Transverse colon (tissue), 4 donors: ENCODE results near the gene PROSER3.

Experiments used
- CTCF ChIP-seq, 5 experiments: fragments of 200-600 bp in 3 of 5; fragments of 450-650 bp in 2 of 5; sonication (generic) in 3 of 5; IDR thresholded peaks; 1 replicate in 2 of 5; 2 replicates in 3 of 5; pipeline ENCODE4 v1.5.1; 2016 to 2017; ENCODE audit warnings: antibody characterized with exemption in 5 of 5, inconsistent platforms in 3 of 5, mild to moderate bottlenecking in 2 of 5, moderate library complexity in 1 of 5
- EP300 ChIP-seq: sonication (generic); formaldehyde crosslinking; IDR thresholded peaks from one replicate; pipeline ENCODE4 v1.6.1; 2017; ENCODE audit warnings: antibody characterized with exemption, low read depth
- POLR2A ChIP-seq: fragments of 450-650 bp; IDR thresholded peaks from one replicate; pipeline ENCODE4 v1.6.1; 2016; ENCODE audit warnings: antibody characterized with exemption, mild to moderate bottlenecking, moderate library complexity
- POLR2AphosphoS5 ChIP-seq, 3 donors: sonication (generic); formaldehyde crosslinking; IDR thresholded peaks; one replicate each; pipeline ENCODE4 v1.6.1; 2016; ENCODE audit warnings: antibody characterized with exemption in 3 of 3

- TF ChIP-seq CTCF (IDR thresholded peaks at IDR 0.05) = no peak
- no peak for TF ChIP-seq POLR2A
- TF ChIP-seq POLR2AphosphoS5 (IDR thresholded peaks at IDR 0.05) = no peak
- no peak for TF ChIP-seq EP300
Measured at GRCh38 chr19:35774274-35775045, 16.5 kb downstream of the PROSER3 start.
